ENCODE measurements around the gene HOXC6.
A peak's percentile ranks its signal among the peaks of the same experiment; 100 is the strongest.

Gene HOXC6

DNA sequence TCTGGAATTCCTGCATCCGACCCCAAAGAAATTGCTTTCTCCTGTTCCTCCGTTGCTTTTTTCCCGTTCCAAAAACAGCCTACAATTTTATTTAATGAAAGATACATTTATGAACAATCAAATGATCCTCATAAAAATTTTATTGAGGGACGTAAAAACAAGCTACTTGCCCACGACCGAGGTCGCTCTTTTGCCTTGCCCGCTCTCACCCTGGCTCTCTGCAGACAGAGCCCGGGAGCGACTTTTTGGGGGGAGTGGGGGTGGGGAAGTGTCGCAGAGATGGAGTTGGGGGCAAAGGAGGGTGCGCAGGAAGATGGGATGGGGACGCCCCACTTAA lies 29.4 kb upstream of the HOXC6 start:
- DNase-seq (ENCODE audit: low read depth), result no peak
- H3K4me3 ChIP-seq (ENCODE audit: low read length), result peak overlapping the region; percentile 94
- H3K27me3 ChIP-seq (replicated peaks; ENCODE audit: control insufficient read depth, insufficient read depth, low read length), result no peaks in the 10 kb centered on the region

DNA sequence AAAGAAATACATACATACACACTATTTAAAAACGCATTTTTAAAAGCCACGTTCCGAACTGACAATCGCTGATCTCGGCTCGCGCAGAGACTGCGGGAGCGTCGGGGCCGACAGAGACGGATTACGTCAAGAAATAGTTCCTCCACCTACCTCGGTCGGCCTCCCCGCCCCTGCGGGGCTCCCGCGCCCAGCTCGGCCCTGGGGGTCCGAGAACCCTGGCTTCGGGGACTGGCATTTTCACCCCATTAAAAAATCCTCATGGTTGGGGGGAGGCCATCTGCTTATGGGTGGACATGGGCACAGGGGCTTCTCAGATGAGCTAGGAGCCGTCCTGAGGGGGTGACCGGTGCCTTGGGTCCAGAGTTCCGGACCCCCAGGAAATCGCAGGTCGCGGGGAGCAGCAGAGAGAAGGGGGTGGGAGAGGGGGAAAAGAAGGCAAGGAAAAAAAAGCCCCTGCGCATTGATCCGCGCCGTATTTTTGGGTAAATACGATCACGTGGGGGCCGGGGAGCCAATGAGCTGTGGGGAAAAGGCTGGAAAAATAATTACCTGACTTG lies 28.6 kb upstream of the HOXC6 start:
- Histone ChIP-seq H3K36me3 (ENCODE audit: control insufficient read depth, insufficient read depth, low read length, severe bottlenecking) (peaks cover 6% of the 10 kb centered on the region), H3K9me3 (ENCODE audit: control insufficient read depth, low read length) (no peaks in the 10 kb centered on the region), H3K4me1 (ENCODE audit: control insufficient read depth, insufficient read depth, low read length) (peaks cover 64% of the 10 kb centered on the region), H3K4me3 (ENCODE audit: low read length) (peak overlapping the region; percentile 94), H3K9ac (ENCODE audit: low read length) (peak overlapping the region; percentile 96), H3K27me3 (replicated peaks; ENCODE audit: control insufficient read depth, insufficient read depth, low read length) (no peaks in the 10 kb centered on the region)
- DNase-seq (ENCODE audit: low read depth), result no peak

More for the DNA sequence above, 29.4 kb upstream of the HOXC6 start:
- Histone ChIP-seq H3K36me3 (ENCODE audit: control insufficient read depth, insufficient read depth, low read length, severe bottlenecking) (peaks cover 6% of the 10 kb centered on the region), H3K9ac (ENCODE audit: low read length) (peak overlapping the region; percentile 96), H3K9me3 (ENCODE audit: control insufficient read depth, low read length) (no peaks in the 10 kb centered on the region), H3K4me1 (ENCODE audit: control insufficient read depth, insufficient read depth, low read length) (peaks cover 56% of the 10 kb centered on the region)

DNA sequence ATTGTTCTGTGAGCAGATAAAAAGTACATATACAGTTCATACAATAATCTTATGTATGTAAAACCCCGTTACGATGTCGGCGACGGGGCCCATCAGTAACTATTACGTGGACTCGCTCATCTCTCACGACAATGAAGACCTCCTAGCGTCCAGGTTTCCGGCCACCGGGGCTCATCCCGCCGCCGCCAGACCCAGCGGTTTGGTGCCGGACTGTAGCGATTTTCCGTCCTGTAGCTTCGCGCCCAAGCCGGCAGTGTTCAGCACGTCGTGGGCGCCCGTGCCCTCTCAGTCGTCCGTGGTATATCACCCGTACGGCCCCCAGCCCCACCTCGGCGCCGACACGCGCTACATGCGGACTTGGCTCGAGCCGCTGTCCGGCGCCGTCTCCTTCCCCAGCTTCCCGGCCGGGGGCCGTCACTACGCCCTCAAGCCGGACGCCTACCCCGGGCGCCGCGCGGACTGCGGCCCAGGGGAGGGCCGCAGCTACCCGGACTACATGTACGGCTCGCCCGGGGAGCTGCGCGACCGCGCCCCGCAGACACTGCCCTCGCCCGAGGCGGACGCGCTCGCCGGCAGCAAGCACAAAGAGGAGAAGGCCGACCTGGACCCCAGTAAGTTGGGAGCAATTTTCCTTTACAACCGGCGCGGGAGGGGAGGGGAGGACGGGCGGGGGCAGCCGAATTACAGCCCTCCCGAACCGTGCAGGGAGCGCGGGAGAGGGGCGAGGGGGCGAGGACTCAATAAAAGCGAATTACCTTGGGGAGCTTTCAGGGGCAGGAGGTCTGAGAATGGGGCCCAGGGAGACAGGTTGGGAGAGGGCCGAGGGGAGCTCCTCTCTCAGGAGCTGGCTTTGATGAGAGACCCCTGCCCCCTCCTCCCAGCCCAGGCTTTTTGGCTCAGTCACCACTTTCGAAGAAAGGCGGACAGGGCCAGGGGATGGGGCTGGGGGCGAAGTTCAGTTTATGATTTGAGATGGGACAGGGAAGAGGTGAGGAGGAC lies 27.8 kb upstream of the HOXC6 start, which contains the start of gene HOXC9:
Gene HOXC9, plus strand, starts transcription at position 46 of the 999 bp plus-strand sequence. Its CDS starts 28 bp downstream, at position 74.
- Histone ChIP-seq H3K9ac (ENCODE audit: low read length) (peak within 1 kb of the TSS; percentile 96), H3K4me3 (ENCODE audit: low read length) (peak within 1 kb of the TSS; percentile 94), H3K27me3 (replicated peaks; ENCODE audit: control insufficient read depth, insufficient read depth, low read length) (no peaks in the 10 kb centered on the region), H3K9me3 (ENCODE audit: control insufficient read depth, low read length) (no peaks in the 10 kb centered on the region), H3K4me1 (ENCODE audit: control insufficient read depth, insufficient read depth, low read length) (peaks cover 65% of the 10 kb centered on the region), H3K36me3 (ENCODE audit: control insufficient read depth, insufficient read depth, low read length, severe bottlenecking) (peaks cover 6% of the 10 kb centered on the region)
- DNase-seq (ENCODE audit: low read depth), result peak; percentile 16

- Histone ChIP-seq H3K4me3 (ENCODE audit: low read length) (peak overlapping the region; percentile 94), H3K27me3 (replicated peaks; ENCODE audit: control insufficient read depth, insufficient read depth, low read length) (no peaks in the 10 kb centered on the region), H3K36me3 (ENCODE audit: control insufficient read depth, insufficient read depth, low read length, severe bottlenecking) (peaks cover 6% of the 10 kb centered on the region), H3K9ac (ENCODE audit: low read length) (peak overlapping the region; percentile 96), H3K9me3 (ENCODE audit: control insufficient read depth, low read length) (no peaks in the 10 kb centered on the region), H3K4me1 (ENCODE audit: control insufficient read depth, insufficient read depth, low read length) (peaks cover 60% of the 10 kb centered on the region)
- DNase-seq (ENCODE audit: low read depth), result no peak
These were observed 26.7 kb upstream of the HOXC6 start for GRCh38 chr12:54001283-54002187.

GRCh38 chr12:54002278-54002914 lies 25.8 kb upstream of the HOXC6 start:
- H3K9ac ChIP-seq (ENCODE audit: low read length), result peak overlapping the region; percentile 96
- H3K4me3 ChIP-seq (ENCODE audit: low read length), result peak overlapping the region; percentile 94
- no peaks in the 10 kb centered on the region for H3K9me3 ChIP-seq (ENCODE audit: control insufficient read depth, low read length)
- peaks cover 6% of the 10 kb centered on the region for H3K36me3 ChIP-seq (ENCODE audit: control insufficient read depth, insufficient read depth, low read length, severe bottlenecking)
- H3K27me3 ChIP-seq (replicated peaks; ENCODE audit: control insufficient read depth, insufficient read depth, low read length), result no peaks in the 10 kb centered on the region
- no peak for DNase-seq (ENCODE audit: low read depth)
- H3K4me1 ChIP-seq (ENCODE audit: control insufficient read depth, insufficient read depth, low read length), result peaks cover 60% of the 10 kb centered on the region

GRCh38 chr12:54002915-54003389 lies 25.3 kb upstream of the HOXC6 start:
- Histone ChIP-seq H3K9me3 (ENCODE audit: control insufficient read depth, low read length) (no peaks in the 10 kb centered on the region), H3K27me3 (replicated peaks; ENCODE audit: control insufficient read depth, insufficient read depth, low read length) (no peaks in the 10 kb centered on the region), H3K36me3 (ENCODE audit: control insufficient read depth, insufficient read depth, low read length, severe bottlenecking) (peaks cover 6% of the 10 kb centered on the region), H3K9ac (ENCODE audit: low read length) (peak overlapping the region; percentile 96), H3K4me3 (ENCODE audit: low read length) (peak overlapping the region; percentile 94), H3K4me1 (ENCODE audit: control insufficient read depth, insufficient read depth, low read length) (peaks cover 60% of the 10 kb centered on the region)
- DNase-seq (ENCODE audit: low read depth), result no peak

DNA sequence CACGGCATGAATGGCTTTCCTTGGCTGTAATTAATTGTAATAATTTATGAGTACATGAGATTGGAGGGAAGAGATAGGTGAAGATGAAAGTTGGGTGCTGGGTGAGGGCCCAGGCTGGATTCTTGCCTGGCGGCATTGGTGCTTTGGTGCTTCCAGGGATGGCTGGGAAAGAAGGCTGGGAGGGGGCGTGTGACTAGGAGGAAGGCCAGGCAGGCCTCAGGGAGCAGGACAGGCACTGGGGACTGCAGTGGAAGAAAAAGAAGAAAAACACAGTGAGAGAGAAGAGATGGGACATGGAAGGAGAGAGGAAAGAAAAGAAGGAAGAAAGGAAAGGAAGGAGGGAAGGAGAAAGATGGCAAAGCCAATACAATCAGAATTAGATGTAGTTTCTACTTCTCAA lies 24.6 kb upstream of the HOXC6 start:
- H3K4me1 ChIP-seq (ENCODE audit: control insufficient read depth, insufficient read depth, low read length), result peaks cover 59% of the 10 kb centered on the region
- no peaks in the 10 kb centered on the region for H3K27me3 ChIP-seq (replicated peaks; ENCODE audit: control insufficient read depth, insufficient read depth, low read length)
- peak overlapping the region; percentile 96 for H3K9ac ChIP-seq (ENCODE audit: low read length)
- peak overlapping the region; percentile 86 for H3K4me3 ChIP-seq (ENCODE audit: low read length)
- no peak for DNase-seq (ENCODE audit: low read depth)
- H3K9me3 ChIP-seq (ENCODE audit: control insufficient read depth, low read length), result no peaks in the 10 kb centered on the region
- H3K36me3 ChIP-seq (ENCODE audit: control insufficient read depth, insufficient read depth, low read length, severe bottlenecking), result peaks cover 6% of the 10 kb centered on the region

DNA sequence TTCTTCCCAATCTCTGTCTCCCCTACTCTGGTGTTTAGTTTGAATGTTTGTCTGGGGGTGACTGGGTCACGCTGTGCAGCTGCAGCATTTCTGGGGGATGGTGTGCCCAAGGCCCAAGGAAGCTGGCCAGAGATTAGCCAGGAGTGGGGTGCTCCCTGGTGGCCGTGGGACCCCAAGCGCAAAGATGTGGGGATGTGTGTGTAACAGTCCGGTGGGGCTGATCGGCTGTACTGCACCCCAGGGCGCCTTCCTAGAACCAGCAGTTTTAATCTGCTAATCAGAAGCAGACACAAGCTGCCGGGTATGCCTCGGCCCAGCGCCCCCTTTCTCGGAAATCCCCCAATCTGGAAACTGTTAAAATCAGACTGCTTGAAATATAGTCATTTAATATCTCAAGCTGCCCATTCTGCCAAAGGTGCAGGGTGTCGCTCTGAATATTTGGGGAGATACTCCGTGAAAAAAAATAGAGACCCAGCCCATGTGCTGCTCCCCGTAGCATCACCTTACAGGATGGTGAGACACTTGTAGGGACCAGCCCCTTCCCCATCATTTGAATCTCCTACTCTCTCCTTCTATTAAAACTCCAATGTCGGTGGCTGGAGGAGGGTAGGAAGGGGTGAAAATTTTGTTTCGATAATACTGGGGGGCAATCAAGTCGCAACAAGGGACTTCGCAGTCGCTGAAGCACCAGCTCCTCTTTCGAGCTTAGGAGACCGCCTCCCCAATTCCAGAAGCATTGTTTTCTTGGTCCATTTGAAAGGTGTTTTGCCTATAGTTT lies 24.0 kb upstream of the HOXC6 start:
- no peaks in the 10 kb centered on the region for H3K9me3 ChIP-seq (ENCODE audit: control insufficient read depth, low read length)
- peaks cover 6% of the 10 kb centered on the region for H3K36me3 ChIP-seq (ENCODE audit: control insufficient read depth, insufficient read depth, low read length, severe bottlenecking)
- peak overlapping the region; percentile 86 for H3K4me3 ChIP-seq (ENCODE audit: low read length)
- peak overlapping the region; percentile 96 for H3K9ac ChIP-seq (ENCODE audit: low read length)
- peaks cover 53% of the 10 kb centered on the region for H3K4me1 ChIP-seq (ENCODE audit: control insufficient read depth, insufficient read depth, low read length)
- DNase-seq (ENCODE audit: low read depth), result no peak
- H3K27me3 ChIP-seq (replicated peaks; ENCODE audit: control insufficient read depth, insufficient read depth, low read length), result no peaks in the 10 kb centered on the region

- H3K36me3 ChIP-seq (ENCODE audit: control insufficient read depth, insufficient read depth, low read length, severe bottlenecking), result peaks cover 6% of the 10 kb centered on the region
- H3K9ac ChIP-seq (ENCODE audit: low read length), result peak overlapping the region; percentile 96
- H3K4me1 ChIP-seq (ENCODE audit: control insufficient read depth, insufficient read depth, low read length), result peaks cover 53% of the 10 kb centered on the region
- no peaks in the 10 kb centered on the region for H3K9me3 ChIP-seq (ENCODE audit: control insufficient read depth, low read length)
- H3K4me3 ChIP-seq (ENCODE audit: low read length), result peak overlapping the region; percentile 86
- no peak for DNase-seq (ENCODE audit: low read depth)
- H3K27me3 ChIP-seq (replicated peaks; ENCODE audit: control insufficient read depth, insufficient read depth, low read length), result no peaks in the 10 kb centered on the region
These were observed 23.3 kb upstream of the HOXC6 start for GRCh38 chr12:54004841-54005530.

DNA sequence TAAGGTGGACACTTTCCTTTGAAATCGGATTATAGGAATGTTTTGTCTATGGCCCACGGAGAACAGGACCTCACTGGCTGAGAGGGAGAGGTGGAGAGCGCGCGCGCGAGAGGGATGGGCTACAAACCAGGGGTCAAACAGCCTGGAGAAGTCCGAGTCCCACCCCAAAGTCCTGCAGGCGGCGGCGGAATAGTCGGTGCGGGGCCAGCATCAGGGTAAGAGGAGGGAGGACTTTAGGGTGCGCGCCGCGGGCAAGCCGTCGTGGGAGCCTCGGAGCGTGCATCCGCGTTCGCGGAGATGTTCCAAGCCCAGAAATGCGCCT lies 22.7 kb upstream of the HOXC6 start:
- no peak for DNase-seq (ENCODE audit: low read depth)
- no peaks in the 10 kb centered on the region for H3K27me3 ChIP-seq (replicated peaks; ENCODE audit: control insufficient read depth, insufficient read depth, low read length)
- H3K4me3 ChIP-seq (ENCODE audit: low read length), result peak overlapping the region; percentile 86
- H3K36me3 ChIP-seq (ENCODE audit: control insufficient read depth, insufficient read depth, low read length, severe bottlenecking), result peaks cover 6% of the 10 kb centered on the region
- H3K4me1 ChIP-seq (ENCODE audit: control insufficient read depth, insufficient read depth, low read length), result peaks cover 53% of the 10 kb centered on the region
- H3K9me3 ChIP-seq (ENCODE audit: control insufficient read depth, low read length), result no peaks in the 10 kb centered on the region
- H3K9ac ChIP-seq (ENCODE audit: low read length), result peak overlapping the region; percentile 96
